Activated naive CD8-positive, alpha-beta T cell treated with anti-CD3 and anti-CD28 coated beads for 36 hours (primary cell): Measurements from ENCODE around the gene AGBL5. TPM values are rescaled to one million over a fixed set of nuclear protein-coding genes. Genes with fewer than 3 reads are reported as not detected.

ENCODE experiments used
- DNase-seq: peaks from one replicate; pipeline ENCODE4 v3.0.0; 2021
- H3K27ac Mint-ChIP-seq: one replicate; pipeline ENCODE4 v1.8.0; 2022; ENCODE audit warnings: mild to moderate bottlenecking, moderate library complexity, mixed read lengths
- H3K27me3 Mint-ChIP-seq: one replicate; pipeline ENCODE4 v1.8.0; 2022; ENCODE audit warnings: mild to moderate bottlenecking, mixed read lengths
- H3K36me3 Mint-ChIP-seq: one replicate; pipeline ENCODE4 v1.8.0; 2021; ENCODE audit warnings: mild to moderate bottlenecking, mixed read lengths
- H3K4me1 Mint-ChIP-seq: one replicate; pipeline ENCODE4 v1.8.0; 2021; ENCODE audit warnings: mixed read lengths
- H3K4me3 Mint-ChIP-seq: one replicate; pipeline ENCODE4 v1.8.0; 2022; ENCODE audit warnings: mild to moderate bottlenecking, moderate library complexity, mixed read lengths
- H3K9me3 Mint-ChIP-seq: one replicate; pipeline ENCODE4 v1.8.0; 2022; ENCODE audit warnings: mixed read lengths
- total RNA-seq, 2 experiments: library from RNA; stranded (reverse); gene quantifications; one replicate each; pipeline ENCODE4 v1.2.3, GENCODE V29; 2021

AGBL5 gene
- total RNA-seq, 2 experiments from 2014 or later: 14.8 to 15.2 TPM

GRCh38 chr2:27019459-27019858, 32.0 kb upstream of the AGBL5 start:
- no peaks in the 10 kb centered on the region for H3K9me3 Mint-ChIP-seq
- no peak for DNase-seq
- H3K36me3 Mint-ChIP-seq: no peaks in the 10 kb centered on the region
- no peaks in the 10 kb centered on the region for H3K4me1 Mint-ChIP-seq
- no peak overlapping the region for H3K27ac Mint-ChIP-seq
- H3K27me3 Mint-ChIP-seq: no peaks in the 10 kb centered on the region
- no peak overlapping the region for H3K4me3 Mint-ChIP-seq

- Mint-ChIP-seq H3K4me3 (no peak overlapping the region), H3K27me3 (no peaks in the 10 kb centered on the region), H3K4me1 (no peaks in the 10 kb centered on the region), H3K27ac (no peak overlapping the region), H3K36me3 (no peaks in the 10 kb centered on the region), H3K9me3 (no peaks in the 10 kb centered on the region)
- DNase-seq: no peak
Observed at GRCh38 chr2:27019931-27020855, 31.3 kb upstream of the AGBL5 start.

- DNase-seq: no peak
- H3K4me3 Mint-ChIP-seq: no peak overlapping the region
- H3K27ac Mint-ChIP-seq: no peak overlapping the region
- H3K36me3 Mint-ChIP-seq: no peaks in the 10 kb centered on the region
- H3K27me3 Mint-ChIP-seq: no peaks in the 10 kb centered on the region
- no peaks in the 10 kb centered on the region for H3K9me3 Mint-ChIP-seq
- H3K4me1 Mint-ChIP-seq: no peaks in the 10 kb centered on the region
Observed at GRCh38 chr2:27021253-27022049, 30.0 kb upstream of the AGBL5 start.

GRCh38 chr2:27023740-27024139, 27.7 kb upstream of the AGBL5 start:
- Mint-ChIP-seq H3K9me3 (no peaks in the 10 kb centered on the region), H3K36me3 (peaks cover 3% of the 10 kb centered on the region), H3K27me3 (no peaks in the 10 kb centered on the region), H3K4me3 (no peak overlapping the region), H3K27ac (no peak overlapping the region), H3K4me1 (peaks cover 2% of the 10 kb centered on the region)
- DNase-seq: no peak

GRCh38 chr2:27024188-27024587, 27.3 kb upstream of the AGBL5 start:
- DNase-seq: no peak
- Mint-ChIP-seq H3K27me3 (no peaks in the 10 kb centered on the region), H3K27ac (no peak overlapping the region), H3K4me3 (no peak overlapping the region), H3K4me1 (peaks cover 4% of the 10 kb centered on the region), H3K9me3 (no peaks in the 10 kb centered on the region), H3K36me3 (peaks cover 5% of the 10 kb centered on the region)

GRCh38 chr2:27024812-27025211, 26.7 kb upstream of the AGBL5 start:
- peaks cover 5% of the 10 kb centered on the region for H3K36me3 Mint-ChIP-seq
- no peak for DNase-seq
- no peaks in the 10 kb centered on the region for H3K27me3 Mint-ChIP-seq
- H3K4me3 Mint-ChIP-seq: no peak overlapping the region
- peaks cover 9% of the 10 kb centered on the region for H3K4me1 Mint-ChIP-seq
- no peaks in the 10 kb centered on the region for H3K9me3 Mint-ChIP-seq
- no peak overlapping the region for H3K27ac Mint-ChIP-seq

- Mint-ChIP-seq H3K9me3 (no peaks in the 10 kb centered on the region), H3K4me1 (peaks cover 9% of the 10 kb centered on the region), H3K36me3 (peaks cover 7% of the 10 kb centered on the region), H3K27ac (no peak overlapping the region), H3K4me3 (no peak overlapping the region), H3K27me3 (no peaks in the 10 kb centered on the region)
- no peak for DNase-seq
Observed at GRCh38 chr2:27025281-27025800, 26.1 kb upstream of the AGBL5 start.

GRCh38 chr2:27025861-27026851, 25.3 kb upstream of the AGBL5 start:
- no peaks in the 10 kb centered on the region for H3K9me3 Mint-ChIP-seq
- H3K4me1 Mint-ChIP-seq: peaks cover 9% of the 10 kb centered on the region
- peaks cover 10% of the 10 kb centered on the region for H3K36me3 Mint-ChIP-seq
- no peak overlapping the region for H3K4me3 Mint-ChIP-seq
- no peaks in the 10 kb centered on the region for H3K27me3 Mint-ChIP-seq
- no peak for DNase-seq
- no peak overlapping the region for H3K27ac Mint-ChIP-seq

GRCh38 chr2:27027211-27027651, 24.2 kb upstream of the AGBL5 start:
- H3K27ac Mint-ChIP-seq: no peak overlapping the region
- DNase-seq: no peak
- peaks cover 20% of the 10 kb centered on the region for H3K4me1 Mint-ChIP-seq
- H3K27me3 Mint-ChIP-seq: no peaks in the 10 kb centered on the region
- no peaks in the 10 kb centered on the region for H3K9me3 Mint-ChIP-seq
- H3K4me3 Mint-ChIP-seq: no peak overlapping the region
- peaks cover 17% of the 10 kb centered on the region for H3K36me3 Mint-ChIP-seq

GRCh38 chr2:27029051-27029450, 22.4 kb upstream of the AGBL5 start:
- Mint-ChIP-seq H3K36me3 (peaks cover 25% of the 10 kb centered on the region), H3K9me3 (no peaks in the 10 kb centered on the region), H3K4me1 (peaks cover 26% of the 10 kb centered on the region), H3K27ac (no peak overlapping the region), H3K4me3 (no peak overlapping the region), H3K27me3 (no peaks in the 10 kb centered on the region)
- DNase-seq: no peak

GRCh38 chr2:27032495-27033252, 18.8 kb upstream of the AGBL5 start, which contains the start of gene TMEM214:
Gene TMEM214 (plus strand): TSS chr2:27032965. CDS start chr2:27033016, 51 bp downstream.
- H3K36me3 Mint-ChIP-seq: peaks cover 36% of the 10 kb centered on the region
- H3K27ac Mint-ChIP-seq: peak within 1 kb of the TSS; percentile 84
- H3K27me3 Mint-ChIP-seq: no peaks in the 10 kb centered on the region
- peak within 1 kb of the TSS; percentile 95 for H3K4me3 Mint-ChIP-seq
- peaks cover 36% of the 10 kb centered on the region for H3K4me1 Mint-ChIP-seq
- DNase-seq: peak; percentile 87
- H3K9me3 Mint-ChIP-seq: no peaks in the 10 kb centered on the region

GRCh38 chr2:27033253-27033852, 18.1 kb upstream of the AGBL5 start:
- peaks cover 36% of the 10 kb centered on the region for H3K36me3 Mint-ChIP-seq

GRCh38 chr2:27038012-27038411, 13.5 kb upstream of the AGBL5 start:
- Mint-ChIP-seq H3K36me3 (peaks cover 24% of the 10 kb centered on the region), H3K27me3 (no peaks in the 10 kb centered on the region), H3K9me3 (no peaks in the 10 kb centered on the region), H3K4me3 (no peak overlapping the region), H3K27ac (no peak overlapping the region), H3K4me1 (peaks cover 16% of the 10 kb centered on the region)
- DNase-seq: no peak

More at GRCh38 chr2:27033253-27033852, 18.1 kb upstream of the AGBL5 start:
- Mint-ChIP-seq H3K4me3 (peak overlapping the region; percentile 95), H3K4me1 (peaks cover 36% of the 10 kb centered on the region), H3K27me3 (no peaks in the 10 kb centered on the region), H3K27ac (peak overlapping the region; percentile 78), H3K9me3 (no peaks in the 10 kb centered on the region)
- DNase-seq: no peak
